ENCODE data around the gene TRABD2B.

TRABD2B gene

GRCh38 chr1:47757226-47757975 lies 239.8 kb downstream of the TRABD2B start:
- TF ChIP-seq CTCF (conservative IDR thresholded peaks at IDR 0.05) (no peak), ZFX (IDR thresholded peaks at IDR 0.05) (no peak)
- no peak overlapping the region for H3K27ac ChIP-seq

- TF ChIP-seq ZFX (IDR thresholded peaks at IDR 0.05) (no peak), CTCF (conservative IDR thresholded peaks at IDR 0.05) (no peak)
- no peak overlapping the region for H3K27ac ChIP-seq
These were observed 240.8 kb downstream of the TRABD2B start for GRCh38 chr1:47756411-47756810.

GRCh38 chr1:47756006-47756405 lies 241.2 kb downstream of the TRABD2B start:
- no peak overlapping the region for H3K27ac ChIP-seq
- TF ChIP-seq CTCF (conservative IDR thresholded peaks at IDR 0.05) (no peak), ZFX (IDR thresholded peaks at IDR 0.05) (no peak)

GRCh38 chr1:47755101-47755990 lies 241.8 kb downstream of the TRABD2B start:
- H3K27ac ChIP-seq: no peak overlapping the region
- TF ChIP-seq CTCF (conservative IDR thresholded peaks at IDR 0.05): peak; percentile 87
- no peak for TF ChIP-seq ZFX (IDR thresholded peaks at IDR 0.05)

GRCh38 chr1:47754221-47754620 lies 243.0 kb downstream of the TRABD2B start:
- no peak overlapping the region for H3K27ac ChIP-seq
- no peak for TF ChIP-seq CTCF (conservative IDR thresholded peaks at IDR 0.05)
- no peak for TF ChIP-seq ZFX (IDR thresholded peaks at IDR 0.05)

- TF ChIP-seq ZFX (IDR thresholded peaks at IDR 0.05) (no peak), CTCF (conservative IDR thresholded peaks at IDR 0.05) (no peak)
These were observed 243.4 kb downstream of the TRABD2B start for GRCh38 chr1:47753808-47754207.

GRCh38 chr1:47752559-47752958 lies 244.6 kb downstream of the TRABD2B start:
- H3K27ac ChIP-seq: no peak overlapping the region
- TF ChIP-seq CTCF (conservative IDR thresholded peaks at IDR 0.05) (no peak), ZFX (IDR thresholded peaks at IDR 0.05) (no peak)

More at GRCh38 chr1:47753808-47754207, 243.4 kb downstream of the TRABD2B start:
- H3K27ac ChIP-seq: no peak overlapping the region

Measured in C4-2B (cell line).